ENCODE measurements around the gene ZBTB7C. TPM values are rescaled to one million over a fixed set of nuclear protein-coding genes. Genes with fewer than 3 reads are reported as not detected.

The ZBTB7C gene
- total and polyA plus RNA-seq, 2 of the 8 experiments (the other 6 are each of a cell fraction or from before 2014, with no cell fraction given), result 0.15 to 0.45 TPM

DNA sequence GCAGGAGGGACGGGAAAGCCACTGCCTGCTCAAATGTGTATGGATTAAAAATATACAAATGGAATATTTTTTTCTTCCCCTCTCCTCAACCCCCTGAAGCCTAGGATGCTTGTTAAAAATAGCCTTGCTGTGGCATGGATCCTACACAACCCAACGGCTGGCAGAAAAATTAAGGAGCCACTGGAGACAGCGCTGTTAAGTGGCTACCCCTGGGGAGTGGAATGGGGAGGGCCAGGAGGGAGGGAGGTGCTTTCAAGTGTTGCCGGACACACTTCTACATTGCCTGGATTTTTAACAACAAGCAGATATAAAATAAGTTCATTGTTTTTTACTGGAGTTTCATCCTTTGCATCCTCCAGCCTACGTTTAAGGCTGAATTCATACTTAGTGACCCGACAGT is 66.6 kb downstream of the ZBTB7C start (continued):
- TF ChIP-seq SAP30 (IDR thresholded peaks at IDR 0.05; ENCODE audit: insufficient read depth, insufficient replicate concordance, low read length) (no peak), KDM5A (IDR thresholded peaks at IDR 0.05; ENCODE audit: low read length) (no peak), RNF2 (IDR thresholded peaks at IDR 0.05; ENCODE audit: borderline replicate concordance, low read depth, low read length, missing control alignments, poor library complexity, severe bottlenecking) (no peak), JUND (IDR thresholded peaks at IDR 0.05; ENCODE audit: low read length) (no peak), BRCA1 (IDR thresholded peaks at IDR 0.05; ENCODE audit: low read depth, low read length) (no peak)
- TF ChIP-seq, protein P1, sequence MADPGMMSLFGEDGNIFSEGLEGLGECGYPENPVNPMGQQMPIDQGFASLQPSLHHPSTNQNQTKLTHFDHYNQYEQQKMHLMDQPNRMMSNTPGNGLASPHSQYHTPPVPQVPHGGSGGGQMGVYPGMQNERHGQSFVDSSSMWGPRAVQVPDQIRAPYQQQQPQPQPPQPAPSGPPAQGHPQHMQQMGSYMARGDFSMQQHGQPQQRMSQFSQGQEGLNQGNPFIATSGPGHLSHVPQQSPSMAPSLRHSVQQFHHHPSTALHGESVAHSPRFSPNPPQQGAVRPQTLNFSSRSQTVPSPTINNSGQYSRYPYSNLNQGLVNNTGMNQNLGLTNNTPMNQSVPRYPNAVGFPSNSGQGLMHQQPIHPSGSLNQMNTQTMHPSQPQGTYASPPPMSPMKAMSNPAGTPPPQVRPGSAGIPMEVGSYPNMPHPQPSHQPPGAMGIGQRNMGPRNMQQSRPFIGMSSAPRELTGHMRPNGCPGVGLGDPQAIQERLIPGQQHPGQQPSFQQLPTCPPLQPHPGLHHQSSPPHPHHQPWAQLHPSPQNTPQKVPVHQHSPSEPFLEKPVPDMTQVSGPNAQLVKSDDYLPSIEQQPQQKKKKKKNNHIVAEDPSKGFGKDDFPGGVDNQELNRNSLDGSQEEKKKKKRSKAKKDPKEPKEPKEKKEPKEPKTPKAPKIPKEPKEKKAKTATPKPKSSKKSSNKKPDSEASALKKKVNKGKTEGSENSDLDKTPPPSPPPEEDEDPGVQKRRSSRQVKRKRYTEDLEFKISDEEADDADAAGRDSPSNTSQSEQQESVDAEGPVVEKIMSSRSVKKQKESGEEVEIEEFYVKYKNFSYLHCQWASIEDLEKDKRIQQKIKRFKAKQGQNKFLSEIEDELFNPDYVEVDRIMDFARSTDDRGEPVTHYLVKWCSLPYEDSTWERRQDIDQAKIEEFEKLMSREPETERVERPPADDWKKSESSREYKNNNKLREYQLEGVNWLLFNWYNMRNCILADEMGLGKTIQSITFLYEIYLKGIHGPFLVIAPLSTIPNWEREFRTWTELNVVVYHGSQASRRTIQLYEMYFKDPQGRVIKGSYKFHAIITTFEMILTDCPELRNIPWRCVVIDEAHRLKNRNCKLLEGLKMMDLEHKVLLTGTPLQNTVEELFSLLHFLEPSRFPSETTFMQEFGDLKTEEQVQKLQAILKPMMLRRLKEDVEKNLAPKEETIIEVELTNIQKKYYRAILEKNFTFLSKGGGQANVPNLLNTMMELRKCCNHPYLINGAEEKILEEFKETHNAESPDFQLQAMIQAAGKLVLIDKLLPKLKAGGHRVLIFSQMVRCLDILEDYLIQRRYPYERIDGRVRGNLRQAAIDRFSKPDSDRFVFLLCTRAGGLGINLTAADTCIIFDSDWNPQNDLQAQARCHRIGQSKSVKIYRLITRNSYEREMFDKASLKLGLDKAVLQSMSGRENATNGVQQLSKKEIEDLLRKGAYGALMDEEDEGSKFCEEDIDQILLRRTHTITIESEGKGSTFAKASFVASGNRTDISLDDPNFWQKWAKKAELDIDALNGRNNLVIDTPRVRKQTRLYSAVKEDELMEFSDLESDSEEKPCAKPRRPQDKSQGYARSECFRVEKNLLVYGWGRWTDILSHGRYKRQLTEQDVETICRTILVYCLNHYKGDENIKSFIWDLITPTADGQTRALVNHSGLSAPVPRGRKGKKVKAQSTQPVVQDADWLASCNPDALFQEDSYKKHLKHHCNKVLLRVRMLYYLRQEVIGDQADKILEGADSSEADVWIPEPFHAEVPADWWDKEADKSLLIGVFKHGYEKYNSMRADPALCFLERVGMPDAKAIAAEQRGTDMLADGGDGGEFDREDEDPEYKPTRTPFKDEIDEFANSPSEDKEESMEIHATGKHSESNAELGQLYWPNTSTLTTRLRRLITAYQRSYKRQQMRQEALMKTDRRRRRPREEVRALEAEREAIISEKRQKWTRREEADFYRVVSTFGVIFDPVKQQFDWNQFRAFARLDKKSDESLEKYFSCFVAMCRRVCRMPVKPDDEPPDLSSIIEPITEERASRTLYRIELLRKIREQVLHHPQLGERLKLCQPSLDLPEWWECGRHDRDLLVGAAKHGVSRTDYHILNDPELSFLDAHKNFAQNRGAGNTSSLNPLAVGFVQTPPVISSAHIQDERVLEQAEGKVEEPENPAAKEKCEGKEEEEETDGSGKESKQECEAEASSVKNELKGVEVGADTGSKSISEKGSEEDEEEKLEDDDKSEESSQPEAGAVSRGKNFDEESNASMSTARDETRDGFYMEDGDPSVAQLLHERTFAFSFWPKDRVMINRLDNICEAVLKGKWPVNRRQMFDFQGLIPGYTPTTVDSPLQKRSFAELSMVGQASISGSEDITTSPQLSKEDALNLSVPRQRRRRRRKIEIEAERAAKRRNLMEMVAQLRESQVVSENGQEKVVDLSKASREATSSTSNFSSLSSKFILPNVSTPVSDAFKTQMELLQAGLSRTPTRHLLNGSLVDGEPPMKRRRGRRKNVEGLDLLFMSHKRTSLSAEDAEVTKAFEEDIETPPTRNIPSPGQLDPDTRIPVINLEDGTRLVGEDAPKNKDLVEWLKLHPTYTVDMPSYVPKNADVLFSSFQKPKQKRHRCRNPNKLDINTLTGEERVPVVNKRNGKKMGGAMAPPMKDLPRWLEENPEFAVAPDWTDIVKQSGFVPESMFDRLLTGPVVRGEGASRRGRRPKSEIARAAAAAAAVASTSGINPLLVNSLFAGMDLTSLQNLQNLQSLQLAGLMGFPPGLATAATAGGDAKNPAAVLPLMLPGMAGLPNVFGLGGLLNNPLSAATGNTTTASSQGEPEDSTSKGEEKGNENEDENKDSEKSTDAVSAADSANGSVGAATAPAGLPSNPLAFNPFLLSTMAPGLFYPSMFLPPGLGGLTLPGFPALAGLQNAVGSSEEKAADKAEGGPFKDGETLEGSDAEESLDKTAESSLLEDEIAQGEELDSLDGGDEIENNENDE (IDR thresholded peaks at IDR 0.05; ENCODE audit: insufficient replicate concordance, low read length), result no peak
- TF ChIP-seq, protein P2, sequence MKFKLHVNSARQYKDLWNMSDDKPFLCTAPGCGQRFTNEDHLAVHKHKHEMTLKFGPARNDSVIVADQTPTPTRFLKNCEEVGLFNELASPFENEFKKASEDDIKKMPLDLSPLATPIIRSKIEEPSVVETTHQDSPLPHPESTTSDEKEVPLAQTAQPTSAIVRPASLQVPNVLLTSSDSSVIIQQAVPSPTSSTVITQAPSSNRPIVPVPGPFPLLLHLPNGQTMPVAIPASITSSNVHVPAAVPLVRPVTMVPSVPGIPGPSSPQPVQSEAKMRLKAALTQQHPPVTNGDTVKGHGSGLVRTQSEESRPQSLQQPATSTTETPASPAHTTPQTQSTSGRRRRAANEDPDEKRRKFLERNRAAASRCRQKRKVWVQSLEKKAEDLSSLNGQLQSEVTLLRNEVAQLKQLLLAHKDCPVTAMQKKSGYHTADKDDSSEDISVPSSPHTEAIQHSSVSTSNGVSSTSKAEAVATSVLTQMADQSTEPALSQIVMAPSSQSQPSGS (IDR thresholded peaks at IDR 0.05; ENCODE audit: low read length), result no peak
